SK-N-SH (cell line): ENCODE data around the gene KRT80.

ENCODE experiments used
- EP300 ChIP-seq, 2 experiments: IDR thresholded peaks; 2 replicates each; pipeline versions ENCODE4 v1.4.0 to v1.6.1; 2012; ENCODE audit warnings: borderline replicate concordance in 1 of 2, low read depth in 1 of 2, low read length in 1 of 2
- GABPA ChIP-seq: IDR thresholded peaks from 2 replicates; pipeline ENCODE4 v1.4.0; 2012; ENCODE audit warnings: low read depth, mild to moderate bottlenecking
- TAF1 ChIP-seq: IDR thresholded peaks from 2 replicates; pipeline ENCODE4 v1.6.1; 2012; ENCODE audit warnings: low read depth, mild to moderate bottlenecking, low read length, moderate library complexity, borderline replicate concordance

DNA sequence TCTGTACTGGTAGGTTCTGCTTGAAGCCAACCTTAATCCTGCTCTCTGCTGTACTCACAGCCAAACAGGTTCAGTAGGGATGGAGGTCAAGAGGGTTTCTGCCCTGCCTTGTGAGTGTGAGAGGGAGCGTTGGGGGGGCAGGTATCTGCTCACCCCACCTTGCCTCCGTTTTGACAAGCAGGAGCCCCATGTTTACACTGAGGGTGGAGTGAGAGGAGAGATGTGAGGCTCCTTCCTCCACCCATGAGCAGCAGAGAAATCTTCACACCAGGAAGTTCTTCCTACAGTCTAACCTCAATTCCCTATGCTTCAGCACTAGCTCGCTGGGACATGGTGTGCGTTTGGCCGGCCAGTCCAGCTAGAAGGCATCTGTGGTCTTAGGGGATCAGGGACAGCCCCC lies 4.2 kb downstream of the KRT80 start:
- TF ChIP-seq GABPA (no peak), TAF1 (no peak), EP300 (IDR thresholded peaks at IDR 0.05; ENCODE audit: borderline replicate concordance in 1 of 2, low read depth in 1 of 2, low read length in 1 of 2) (no peak)
